GM10266 (cell line): ENCODE data around the gene PRSS22.

Experiments
- DNase-seq: peaks from one replicate; pipeline ENCODE4 v3.0.0; 2012; ENCODE audit errors: extremely low spot score
- CTCF ChIP-seq: IDR thresholded peaks from 2 replicates; pipeline ENCODE4 v1.5.1; 2012; ENCODE audit warnings: mild to moderate bottlenecking, low read depth; ENCODE audit not compliant: control insufficient read depth, insufficient read depth; ENCODE audit errors: missing control alignments

Gene PRSS22

DNA sequence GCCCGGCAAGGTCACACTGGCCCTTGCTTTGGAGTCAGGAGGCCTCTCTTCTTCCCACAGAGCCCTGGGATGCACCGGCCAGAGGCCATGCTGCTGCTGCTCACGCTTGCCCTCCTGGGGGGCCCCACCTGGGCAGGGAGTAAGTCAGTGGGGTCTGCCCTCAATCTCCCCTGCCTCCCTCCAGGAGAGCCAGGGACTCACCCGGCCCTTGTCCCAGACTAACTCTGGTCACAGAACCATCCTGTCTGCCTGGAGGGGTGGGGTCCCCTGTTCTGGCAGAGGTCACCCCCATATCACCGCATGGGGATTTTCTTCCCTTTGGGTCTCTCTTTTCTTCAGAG, 27.6 kb downstream of the PRSS22 start:
- no peak for TF ChIP-seq CTCF
- DNase-seq, result no peak

DNA sequence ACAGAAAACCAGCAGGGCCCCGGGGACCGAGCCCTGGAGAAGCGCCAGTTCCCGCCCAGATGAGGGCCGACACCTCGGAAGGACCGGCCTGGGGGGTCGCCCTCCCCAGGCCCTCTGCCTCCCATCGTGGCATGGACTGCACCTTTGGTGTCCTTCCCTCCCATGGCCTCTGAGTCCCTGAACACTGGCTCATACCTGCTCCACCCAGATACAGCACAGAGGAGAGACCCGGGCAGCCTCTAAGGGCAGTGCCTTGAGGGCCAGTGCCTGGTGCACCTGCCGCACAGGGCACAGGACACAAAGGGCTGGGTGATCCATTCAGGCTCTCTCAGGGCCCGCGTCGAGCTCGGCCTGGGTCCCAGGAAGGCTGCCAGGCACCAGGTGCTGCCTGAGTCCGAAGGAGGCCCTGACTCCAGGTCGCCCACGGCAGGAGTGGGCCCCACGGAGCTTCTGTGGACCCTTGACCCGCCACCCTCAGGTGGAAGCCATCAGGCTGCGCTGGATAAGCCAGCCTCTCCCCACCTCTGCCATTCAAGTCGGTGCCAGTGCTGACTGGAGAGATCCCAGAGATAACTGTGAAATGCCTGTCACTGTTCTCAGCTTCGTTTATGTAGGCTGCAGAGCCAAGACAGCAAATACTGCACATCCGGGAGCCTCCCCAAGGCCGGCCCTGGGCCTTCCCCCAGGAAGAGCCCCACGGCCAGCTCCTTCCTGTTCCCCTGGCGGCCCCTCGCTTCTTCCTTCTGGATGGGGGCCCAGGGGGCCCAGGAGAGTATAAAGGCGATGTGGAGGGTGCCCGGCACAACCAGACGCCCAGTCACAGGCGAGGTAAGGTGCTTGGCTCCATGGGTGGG, 28.2 kb downstream of the PRSS22 start, which contains the start of gene ZG16B:
TSS of gene ZG16B (plus strand) at position 803 of the 854 bp plus-strand sequence. CDS start 139 bp downstream, outside the sequence.
- peak; percentile 73 for DNase-seq
- no peak for TF ChIP-seq CTCF

DNA sequence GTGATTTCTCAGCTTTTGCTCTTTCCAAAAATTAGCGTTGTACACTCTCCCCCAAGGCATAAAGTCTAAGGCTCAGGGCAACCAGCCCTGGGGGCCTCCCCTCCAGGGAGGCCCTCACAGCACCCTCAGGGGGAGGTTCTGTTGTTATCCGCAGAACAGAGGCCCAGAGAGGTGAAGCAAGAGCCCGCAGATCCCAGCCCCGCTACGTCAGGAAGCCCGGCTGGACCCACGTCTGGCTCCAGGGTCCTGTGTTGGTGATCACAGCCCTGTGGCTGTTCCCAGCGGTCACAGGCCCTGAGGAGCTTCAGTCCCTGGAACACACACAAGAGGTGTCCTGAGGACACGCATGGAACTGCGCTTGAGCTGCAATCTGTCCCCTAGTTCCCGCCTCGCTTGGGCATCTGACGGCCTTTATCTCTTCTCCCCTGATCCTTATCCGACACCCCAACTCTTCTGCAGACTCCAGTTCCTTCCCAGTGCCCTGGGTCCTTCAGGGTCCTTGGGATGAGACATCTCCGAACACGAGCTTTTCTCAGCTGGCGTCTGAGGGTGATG, 29.0 kb downstream of the PRSS22 start:
- no peak for DNase-seq
- no peak for TF ChIP-seq CTCF

DNA sequence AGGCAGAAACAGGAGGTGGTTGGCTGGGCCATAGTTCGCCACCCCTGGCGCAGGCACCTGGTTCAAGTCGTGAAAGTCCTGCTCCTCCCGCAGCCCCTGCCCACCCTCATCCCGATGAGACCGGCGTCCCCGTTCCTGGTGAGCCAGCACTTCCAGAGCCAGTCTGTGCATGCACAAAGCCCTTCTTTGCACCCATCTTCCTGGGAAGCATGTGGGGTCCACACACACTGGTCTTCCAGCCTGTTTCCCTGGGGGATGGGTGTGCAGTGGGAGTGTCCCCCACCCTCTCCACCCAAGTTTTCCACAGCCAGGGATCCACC, 29.5 kb downstream of the PRSS22 start:
- no peak for TF ChIP-seq CTCF
- DNase-seq, result no peak

- TF ChIP-seq CTCF, result no peak
- DNase-seq, result no peak
Observed at GRCh38 chr16:2827831-2828520, 30.0 kb downstream of the PRSS22 start.

- no peak for DNase-seq
- TF ChIP-seq CTCF, result no peak
Observed at GRCh38 chr16:2827374-2827791, 30.6 kb downstream of the PRSS22 start.
